ENCODE measurements around the gene TPSB2. TPM values are rescaled to one million over a fixed set of nuclear protein-coding genes. Genes with fewer than 3 reads are reported as not detected.

The TPSB2 gene
- total RNA-seq, 1 donor from 2014 or later = not detected

DNA sequence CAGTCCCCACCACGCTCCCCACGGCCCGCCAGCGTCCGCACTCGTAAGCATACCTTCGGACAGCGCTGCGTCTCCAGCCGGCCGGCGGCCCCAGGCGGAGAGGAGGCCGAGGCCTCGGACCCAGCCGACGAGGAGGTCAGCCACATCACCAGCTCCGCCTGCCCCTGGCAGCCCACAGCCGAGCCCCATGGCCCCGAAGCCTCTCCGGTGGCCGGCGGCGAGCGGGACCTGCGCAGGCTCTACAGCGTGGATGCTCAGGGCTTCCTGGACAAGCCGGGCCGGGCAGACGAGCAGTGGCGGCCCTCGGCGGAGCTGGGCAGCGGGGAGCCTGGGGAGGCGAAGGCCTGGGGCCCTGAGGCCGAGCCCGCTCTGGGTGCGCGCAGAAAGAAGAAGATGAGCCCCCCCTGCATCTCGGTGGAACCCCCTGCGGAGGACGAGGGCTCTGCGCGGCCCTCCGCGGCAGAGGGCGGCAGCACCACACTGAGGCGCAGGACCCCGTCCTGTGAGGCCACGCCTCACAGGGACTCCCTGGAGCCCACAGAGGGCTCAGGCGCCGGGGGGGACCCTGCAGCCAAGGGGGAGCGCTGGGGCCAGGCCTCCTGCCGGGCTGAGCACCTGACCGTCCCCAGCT, 9.8 kb downstream of the TPSB2 start:
- intact Hi-C loops (cut with micrococcal nuclease) = no loop called here

DNA sequence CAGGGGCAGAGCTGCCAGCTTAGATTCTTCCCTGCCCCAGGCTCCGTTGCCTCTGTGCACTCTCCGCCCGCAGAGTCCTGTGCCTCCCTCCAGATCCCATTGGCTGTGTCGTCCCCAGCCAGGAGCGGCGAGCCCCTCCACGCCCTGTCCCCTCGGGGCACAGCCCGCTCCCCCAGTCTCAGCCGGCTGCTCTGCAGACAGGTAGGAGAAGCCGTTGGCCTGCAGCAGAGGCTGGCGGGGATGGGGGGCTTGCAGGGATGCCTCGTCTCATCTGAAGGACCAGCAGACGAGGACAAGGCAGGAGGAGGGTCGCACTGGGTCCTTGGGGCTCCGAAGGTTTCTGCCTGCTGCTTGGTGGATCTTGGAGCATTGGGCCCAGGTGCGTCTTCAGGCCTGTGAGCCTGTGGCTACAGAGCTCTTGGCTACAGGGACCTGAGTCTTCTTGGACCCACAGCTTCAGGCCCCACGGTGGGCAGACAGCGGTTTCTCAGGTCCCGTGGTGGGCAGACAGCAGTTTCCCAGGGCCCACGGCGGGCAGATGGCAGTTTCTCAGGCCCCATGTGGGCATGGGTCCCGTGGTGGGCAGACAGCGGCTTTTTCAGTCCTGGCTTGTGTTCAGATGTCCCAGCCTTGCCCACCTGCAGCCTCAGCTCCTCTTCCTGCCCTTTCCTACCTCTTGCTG, 10.9 kb downstream of the TPSB2 start:
- intact Hi-C loops (cut with micrococcal nuclease) = no loop called here

- intact Hi-C loops (cut with micrococcal nuclease) = no loop called here
Measured at GRCh38 chr16:1218061-1218929, 11.7 kb downstream of the TPSB2 start.

- intact Hi-C loops (cut with micrococcal nuclease) = no loop called here
Measured at GRCh38 chr16:1217526-1217925, 12.5 kb downstream of the TPSB2 start.

GRCh38 chr16:1216681-1217400, 13.1 kb downstream of the TPSB2 start:
- intact Hi-C loops (cut with micrococcal nuclease) = no loop called here

GRCh38 chr16:1216296-1216619, 13.7 kb downstream of the TPSB2 start:
- intact Hi-C loops (cut with micrococcal nuclease) = no loop called here

GRCh38 chr16:1215574-1216295, 14.2 kb downstream of the TPSB2 start:
- intact Hi-C loops (cut with micrococcal nuclease) = no loop called here

DNA sequence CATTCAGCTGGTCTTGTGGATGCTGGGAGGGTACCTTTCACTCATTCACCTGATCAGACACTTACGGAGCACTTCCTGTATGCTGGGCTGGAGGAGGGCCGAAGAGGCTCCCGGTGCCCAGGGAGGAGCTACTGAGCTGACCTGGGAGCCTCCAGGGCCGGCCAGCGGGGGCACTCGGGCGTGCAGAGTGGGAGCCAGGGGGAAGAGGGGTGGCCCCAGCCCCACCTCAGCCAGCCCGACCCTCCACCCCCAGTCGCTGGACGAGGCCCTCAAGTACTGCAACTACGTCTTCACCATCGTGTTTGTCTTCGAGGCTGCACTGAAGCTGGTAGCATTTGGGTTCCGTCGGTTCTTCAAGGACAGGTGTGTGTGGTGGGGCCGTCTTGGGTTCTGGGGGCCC, 15.3 kb downstream of the TPSB2 start:
- intact Hi-C loops (cut with micrococcal nuclease) = no loop called here

GRCh38 chr16:1213796-1214372, 16.1 kb downstream of the TPSB2 start:
- intact Hi-C loops (cut with micrococcal nuclease) = no loop called here

DNA sequence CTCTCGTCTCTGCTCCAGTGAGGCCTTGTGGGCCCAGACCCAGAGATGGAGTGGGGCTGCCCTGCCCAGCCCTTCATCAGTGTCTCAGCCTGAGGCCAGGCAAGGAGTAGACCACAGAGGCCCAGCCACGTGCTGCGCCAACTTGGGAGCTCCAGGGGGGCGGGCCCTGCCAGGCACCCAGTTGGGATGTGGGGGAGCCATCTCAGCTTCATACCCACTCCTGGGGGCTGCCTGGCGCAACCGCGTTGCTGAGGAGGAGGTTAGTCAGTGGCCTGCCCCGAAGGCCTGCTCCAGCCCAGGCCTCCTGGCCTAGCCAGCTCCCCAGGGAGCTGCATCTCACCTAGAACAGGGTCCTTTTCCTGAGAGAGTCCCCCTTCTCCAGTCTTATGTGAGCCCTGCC, 16.8 kb downstream of the TPSB2 start:
- intact Hi-C loops (cut with micrococcal nuclease) = no loop called here

DNA sequence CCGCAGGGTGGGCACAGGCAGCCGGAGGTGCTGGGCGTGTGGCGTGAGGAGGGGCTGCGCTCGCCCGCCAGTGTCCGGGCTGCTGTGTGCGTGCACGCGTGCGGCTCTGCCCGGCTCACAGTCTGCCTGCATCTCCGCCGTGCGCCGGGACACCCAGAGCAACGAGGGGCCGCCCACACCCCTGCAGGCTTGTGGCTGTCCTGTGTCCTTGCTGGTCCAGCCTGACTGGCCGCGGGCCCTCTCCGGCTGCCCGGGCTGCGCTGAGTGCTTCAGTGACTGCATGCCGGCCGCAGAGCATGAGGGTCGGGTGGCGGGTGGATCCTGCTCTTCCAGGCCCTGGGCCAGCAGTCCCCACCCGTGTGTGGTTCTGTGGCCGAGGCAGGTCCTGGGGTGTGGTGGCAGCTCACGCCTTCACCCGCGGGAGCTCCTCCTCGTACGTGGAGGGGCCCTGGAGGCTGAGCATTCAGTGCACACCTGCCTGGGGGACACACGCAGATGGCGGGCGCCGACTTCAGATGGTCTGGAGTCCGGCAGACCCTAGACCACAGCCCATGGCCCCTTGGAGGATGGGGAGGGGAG, 17.3 kb downstream of the TPSB2 start:
- intact Hi-C loops (cut with micrococcal nuclease) = no loop called here

- intact Hi-C loops (cut with micrococcal nuclease) = no loop called here
Measured at GRCh38 chr16:1211451-1212268, 18.3 kb downstream of the TPSB2 start.

DNA sequence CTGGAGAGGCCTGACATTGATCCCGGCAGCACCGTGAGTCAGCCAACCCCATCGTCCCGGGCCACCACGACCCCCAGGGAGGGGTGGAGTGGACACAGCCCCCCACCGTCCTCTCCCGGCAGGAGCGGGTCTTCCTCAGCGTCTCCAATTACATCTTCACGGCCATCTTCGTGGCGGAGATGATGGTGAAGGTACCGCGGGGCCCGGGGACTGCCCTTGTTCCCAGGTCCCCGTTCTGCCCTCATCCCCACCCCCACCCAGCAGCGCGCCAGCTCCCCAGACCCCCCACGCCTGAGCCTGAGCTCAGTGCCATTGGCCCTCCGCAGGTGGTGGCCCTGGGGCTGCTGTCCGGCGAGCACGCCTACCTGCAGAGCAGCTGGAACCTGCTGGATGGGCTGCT, 19.5 kb downstream of the TPSB2 start:
- intact Hi-C loops (cut with micrococcal nuclease) = no loop called here

GRCh38 chr16:1209081-1209480, 20.9 kb downstream of the TPSB2 start:
- intact Hi-C loops (cut with micrococcal nuclease) = no loop called here

DNA sequence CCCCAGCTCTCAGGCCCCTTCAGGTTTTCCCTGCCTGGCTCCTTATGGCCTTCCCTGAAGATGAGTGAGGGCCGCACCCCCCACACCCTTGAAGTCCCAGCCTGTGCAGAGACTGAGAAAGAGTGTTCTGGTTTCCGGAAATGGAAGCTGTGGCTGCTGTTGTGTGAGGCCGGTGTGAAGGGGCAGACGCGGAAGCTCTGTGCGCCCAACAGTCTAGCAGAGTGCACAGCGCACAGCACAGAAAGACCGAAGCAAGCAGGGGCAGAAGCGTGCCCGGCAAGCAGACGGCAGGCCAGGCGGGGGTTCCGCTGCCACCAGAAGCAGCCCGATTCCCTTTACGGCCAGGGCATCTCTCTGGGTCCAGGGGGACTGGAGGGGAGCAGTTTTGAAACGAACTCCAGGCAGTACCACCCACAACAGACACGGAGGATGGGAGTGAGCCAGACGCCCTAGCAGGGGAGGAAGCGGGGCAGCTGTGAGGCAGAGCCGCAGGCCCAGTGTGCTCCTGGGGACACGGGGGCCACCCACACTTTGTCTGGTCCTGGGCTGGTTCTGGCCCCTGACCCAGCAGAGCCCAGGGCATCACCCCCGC, 21.6 kb downstream of the TPSB2 start:
- intact Hi-C loops (cut with micrococcal nuclease) = no loop called here

DNA sequence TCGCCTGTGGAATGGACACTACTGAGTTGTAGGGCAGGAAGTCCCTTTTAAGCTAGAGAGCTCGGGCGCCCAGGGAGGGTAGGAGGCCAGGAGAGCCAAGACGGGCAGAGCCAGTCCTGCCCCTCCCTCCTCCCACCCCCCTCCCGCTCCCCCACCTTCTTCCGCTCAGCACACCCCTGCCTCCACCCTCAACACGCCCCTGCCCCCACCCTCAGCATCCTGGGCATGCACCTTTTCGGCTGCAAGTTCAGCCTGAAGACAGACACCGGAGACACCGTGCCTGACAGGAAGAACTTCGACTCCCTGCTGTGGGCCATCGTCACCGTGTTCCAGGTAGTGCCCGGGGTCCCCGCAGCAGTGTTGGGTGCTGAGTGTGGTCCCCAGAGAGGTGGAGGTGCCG, 23.2 kb downstream of the TPSB2 start:
- intact Hi-C loops (cut with micrococcal nuclease) = no loop called here

DNA sequence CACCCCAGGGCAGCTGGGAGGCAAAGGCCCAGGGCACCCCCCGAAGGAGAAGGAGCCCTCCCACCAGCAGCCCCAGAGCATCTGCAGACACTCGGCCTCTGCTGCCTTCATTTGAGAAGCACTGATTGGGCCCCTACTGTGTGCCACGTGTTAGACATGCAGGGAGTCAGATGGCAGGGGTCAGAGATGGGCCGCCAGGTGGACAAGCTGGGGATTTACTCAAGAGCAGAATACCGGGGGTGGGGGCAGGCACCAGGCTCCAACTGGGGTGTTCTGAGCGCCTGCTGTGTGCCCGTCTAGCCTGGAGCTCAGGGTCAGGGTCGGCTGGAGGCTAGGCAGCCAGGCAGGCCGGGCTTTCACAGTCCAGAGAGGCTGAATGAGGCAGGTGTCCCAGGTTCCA, 23.7 kb downstream of the TPSB2 start:
- intact Hi-C loops (cut with micrococcal nuclease) = no loop called here

DNA sequence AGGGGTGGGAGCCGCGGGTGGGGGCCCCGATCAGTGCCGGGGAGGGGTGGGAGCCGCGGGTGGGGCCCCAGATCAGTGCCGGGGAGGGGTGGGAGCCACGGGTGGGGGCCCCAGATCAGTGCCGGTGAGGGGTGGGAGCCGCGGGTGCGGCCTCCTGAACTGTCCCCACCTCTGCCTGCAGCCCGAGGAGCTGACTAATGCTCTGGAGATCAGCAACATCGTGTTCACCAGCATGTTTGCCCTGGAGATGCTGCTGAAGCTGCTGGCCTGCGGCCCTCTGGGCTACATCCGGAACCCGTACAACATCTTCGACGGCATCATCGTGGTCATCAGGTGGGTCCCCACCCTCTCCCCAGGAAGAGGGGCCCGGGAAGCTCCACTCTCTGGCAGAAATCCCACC, 25.1 kb downstream of the TPSB2 start:
- intact Hi-C loops (cut with micrococcal nuclease) = no loop called here

DNA sequence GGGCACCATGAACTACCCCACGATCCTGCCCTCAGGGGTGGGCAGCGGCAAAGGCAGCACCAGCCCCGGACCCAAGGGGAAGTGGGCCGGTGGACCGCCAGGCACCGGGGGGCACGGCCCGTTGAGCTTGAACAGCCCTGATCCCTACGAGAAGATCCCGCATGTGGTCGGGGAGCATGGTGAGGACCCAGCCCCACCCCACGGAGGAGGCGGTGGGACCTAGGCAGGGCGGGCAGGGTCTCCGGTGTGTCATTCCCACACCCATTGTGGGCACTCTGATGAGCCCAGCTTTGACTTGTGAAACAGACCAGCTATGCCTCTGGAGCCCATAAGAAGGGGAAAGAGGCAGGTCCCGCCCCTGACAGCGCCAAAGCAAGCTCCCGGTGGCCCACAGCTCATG, 27.7 kb downstream of the TPSB2 start:
- intact Hi-C loops (cut with micrococcal nuclease) = no loop called here

Measured in T-helper 1 cell treated with Interleukin-12 subunit alpha and Interleukin-12 subunit beta and Interleukin-4 antibody, amounts not matched to agents 30 ng/mL and 1 ng/mL, for 36 hours (primary cell).